H1 (cell line): ENCODE results near the gene AFAP1L1. TPM values are rescaled to one million over a fixed set of nuclear protein-coding genes. Genes with fewer than 3 reads are reported as not detected.

Source experiments
- CTCF ChIA-PET: fragments of 300-600 bp; sonication (Branson Sonifier 250); formaldehyde crosslinking; loops from one replicate; lab custom pipeline; 2021; ENCODE audit not compliant: partially characterized antibody; lab: Charles Lee
- POLR2A ChIA-PET: fragments of 300-600 bp; sonication (Branson Sonifier 250); formaldehyde crosslinking; loops from one replicate; lab custom pipeline; 2021; ENCODE audit warnings: inconsistent platforms; ENCODE audit not compliant: partially characterized antibody; lab: Charles Lee
- DNase-seq, 2 experiments: peaks; one replicate each; pipeline versions ENCODE4 v3.0.0 to v3.0.0-alpha.2; 2010 to 2022; ENCODE audit warnings: low spot score in 2 of 2, low read depth in 1 of 2, mixed read lengths in 1 of 2
- FAIRE-seq: peaks from 2 replicates; lab custom pipeline; 2011; peaks lifted over from hg19 to GRCh38; lab: Jason Lieb, UNC
- H2AFZ ChIP-seq: 2 replicates; pipeline ENCODE4 v1.8.1; 2012; ENCODE audit warnings: low read length, inconsistent platforms
- H2AK5ac ChIP-seq: 2 replicates; pipeline ENCODE4 v1.6.1; 2013; ENCODE audit warnings: low read depth, low read length
- H2BK120ac ChIP-seq: replicated peaks from 2 replicates; pipeline ENCODE3; 2013; ENCODE audit warnings: low read depth, low read length, inconsistent platforms
- H2BK12ac ChIP-seq: 2 replicates; pipeline ENCODE4 v1.6.1; 2013; ENCODE audit warnings: low read depth, low read length
- H2BK15ac ChIP-seq: 2 replicates; pipeline ENCODE4 v1.6.1; 2013; ENCODE audit warnings: low read length
- H2BK20ac ChIP-seq: 2 replicates; pipeline ENCODE4 v1.6.1; 2013; ENCODE audit warnings: low read length
- H2BK5ac ChIP-seq: 2 replicates; pipeline ENCODE4 v1.6.1; 2013; ENCODE audit warnings: low read depth, low read length
- H3K14ac ChIP-seq: 2 replicates; pipeline ENCODE4 v1.6.1; 2013; ENCODE audit warnings: inconsistent platforms; ENCODE audit not compliant: insufficient read length
- H3K18ac ChIP-seq: 2 replicates; pipeline ENCODE4 v1.6.1; 2013; ENCODE audit warnings: low read length; ENCODE audit errors: extremely low read depth
- H3K23ac ChIP-seq: 2 replicates; pipeline ENCODE4 v1.6.1; 2013; ENCODE audit warnings: inconsistent platforms; ENCODE audit not compliant: insufficient read length
- H3K23me2 ChIP-seq: 2 replicates; pipeline ENCODE4 v1.6.1; 2013; ENCODE audit warnings: low read depth, low read length
- H3K27ac ChIP-seq: 2 replicates; pipeline ENCODE4 v1.6.1; 2011; ENCODE audit warnings: low read depth, low read length, inconsistent platforms
- H3K27me3 ChIP-seq, 4 experiments: replicated peaks in 1 of 4; 1 replicate in 1 of 4; 2 replicates in 3 of 4; pipeline versions ENCODE4 v1.6.1 to v1.8.1; 2011 to 2013; ENCODE audit warnings: low read length in 3 of 4, mild to moderate bottlenecking in 3 of 4, inconsistent platforms in 2 of 4, mixed read lengths in 2 of 4, moderate library complexity in 1 of 4; ENCODE audit not compliant: control insufficient read depth in 3 of 4, insufficient read depth in 3 of 4; ENCODE audit errors: extremely low read depth in 1 of 4
- H3K36me3 ChIP-seq, 4 experiments: 2 replicates each; pipeline versions ENCODE4 v1.6.1 to v1.8.1; 2011 to 2013; ENCODE audit warnings: mild to moderate bottlenecking in 4 of 4, low read length in 3 of 4, moderate library complexity in 2 of 4, control low read depth in 1 of 4, inconsistent platforms in 1 of 4; ENCODE audit not compliant: insufficient read depth in 4 of 4, control insufficient read depth in 2 of 4
- H3K4ac ChIP-seq: replicated peaks from 2 replicates; pipeline ENCODE3; 2013; ENCODE audit warnings: low read length, low read depth, mixed read lengths, inconsistent platforms; ENCODE audit not compliant: insufficient read length
- H3K4me1 ChIP-seq, 4 experiments: replicated peaks in 1 of 4; 1 replicate in 1 of 4; 2 replicates in 3 of 4; pipeline versions ENCODE4 v1.6.1 to v1.8.1; 2011 to 2013; ENCODE audit warnings: low read length in 3 of 4, inconsistent platforms in 2 of 4, mixed read lengths in 1 of 4; ENCODE audit not compliant: insufficient read depth in 4 of 4, control insufficient read depth in 3 of 4
- H3K4me2 ChIP-seq, 2 experiments: 2 replicates each; pipeline versions ENCODE4 v1.6.1 to v1.8.1; 2011 to 2013; ENCODE audit warnings: low read depth in 2 of 2, low read length in 2 of 2, control low read depth in 1 of 2, inconsistent platforms in 1 of 2, mild to moderate bottlenecking in 1 of 2; ENCODE audit not compliant: insufficient read depth in 1 of 2
- H3K4me3 ChIP-seq, 4 experiments: fragments of 200-600, 300-600 bp in 1 of 4; sonication (generic), shearing (Covaris generic), sonication (Bioruptor Twin) in 1 of 4; 2 replicates each; pipeline versions ENCODE4 v1.5.1 to v1.8.1; 2011 to 2016; ENCODE audit warnings: low read length in 4 of 4, low read depth in 3 of 4, control low read depth in 2 of 4, inconsistent platforms in 2 of 4, mild to moderate bottlenecking in 2 of 4, mixed read lengths in 1 of 4, moderate library complexity in 1 of 4; ENCODE audit not compliant: insufficient read depth in 2 of 4; ENCODE audit errors: extremely low read depth in 1 of 4
- H3K56ac ChIP-seq: replicated peaks from 2 replicates; pipeline ENCODE3; 2013; ENCODE audit warnings: low read depth, mild to moderate bottlenecking, mixed read lengths, low read length, inconsistent platforms; ENCODE audit not compliant: insufficient read length
- H3K79me1 ChIP-seq: 2 replicates; pipeline ENCODE4 v1.6.1; 2013; ENCODE audit warnings: low read depth, low read length, control low read depth
- H3K79me2 ChIP-seq, 2 experiments: 2 replicates each; pipeline versions ENCODE4 v1.6.1 to v1.8.1; 2012 to 2013; ENCODE audit warnings: low read length in 2 of 2, mild to moderate bottlenecking in 2 of 2, inconsistent platforms in 1 of 2; ENCODE audit not compliant: insufficient read depth in 2 of 2, control insufficient read depth in 1 of 2
- H3K9ac ChIP-seq, 4 experiments: replicated peaks in 1 of 4; 1 replicate in 1 of 4; 2 replicates in 3 of 4; pipeline versions ENCODE4 v1.6.1 to v1.8.1; 2011 to 2013; ENCODE audit warnings: low read depth in 3 of 4, low read length in 3 of 4, control low read depth in 2 of 4, mild to moderate bottlenecking in 2 of 4, moderate library complexity in 2 of 4, inconsistent platforms in 1 of 4; ENCODE audit errors: extremely low read depth in 1 of 4
- H3K9me3 ChIP-seq, 2 experiments: 2 replicates each; pipeline versions ENCODE4 v1.6.1 to v1.8.1; 2012 to 2013; ENCODE audit warnings: mild to moderate bottlenecking in 2 of 2, moderate library complexity in 2 of 2, control low read depth in 1 of 2, inconsistent platforms in 1 of 2, low read depth in 1 of 2, low read length in 1 of 2, mixed read lengths in 1 of 2; ENCODE audit not compliant: insufficient read depth in 2 of 2
- H4K20me1 ChIP-seq, 2 experiments: replicated peaks in 1 of 2; 2 replicates each; pipeline versions ENCODE3 to v1.8.1; 2011 to 2013; ENCODE audit warnings: inconsistent platforms in 2 of 2, low read length in 2 of 2, mild to moderate bottlenecking in 1 of 2; ENCODE audit not compliant: insufficient read depth in 2 of 2, control insufficient read depth in 1 of 2
- H4K5ac ChIP-seq: 2 replicates; pipeline ENCODE4 v1.6.1; 2013; ENCODE audit warnings: low read length, low read depth, mixed read lengths, inconsistent platforms; ENCODE audit not compliant: insufficient read length
- H4K8ac ChIP-seq: 2 replicates; pipeline ENCODE4 v1.8.0; 2013; ENCODE audit warnings: mild to moderate bottlenecking, moderate library complexity, low read length, inconsistent platforms; ENCODE audit not compliant: insufficient read depth; ENCODE audit errors: extremely low read depth
- H4K91ac ChIP-seq: replicated peaks from 2 replicates; pipeline ENCODE3; 2013; ENCODE audit warnings: low read length, mixed read lengths, inconsistent platforms; ENCODE audit not compliant: insufficient read length
- CREB1 ChIP-seq: IDR thresholded peaks from 2 replicates; pipeline ENCODE4 v1.6.1; 2012; ENCODE audit warnings: inconsistent platforms
- CTBP2 ChIP-seq: IDR thresholded peaks from 2 replicates; pipeline ENCODE4 v1.7.0; 2011; ENCODE audit warnings: borderline replicate concordance, mild to moderate bottlenecking, moderate library complexity, mixed read lengths, low read length; ENCODE audit not compliant: insufficient read depth, insufficient read length
- EGR1 ChIP-seq: IDR thresholded peaks from 2 replicates; pipeline ENCODE4 v1.6.1; 2011; ENCODE audit warnings: low read depth, low read length, borderline replicate concordance
- GABPA ChIP-seq: IDR thresholded peaks from 2 replicates; pipeline ENCODE4 v1.6.1; 2011; ENCODE audit warnings: mild to moderate bottlenecking, low read length, moderate library complexity, borderline replicate concordance; ENCODE audit not compliant: insufficient read depth
- GTF2F1 ChIP-seq: IDR thresholded peaks from 2 replicates; pipeline ENCODE4 v1.6.1; 2012; ENCODE audit warnings: low read depth, low read length, improper control_type of control experiment, borderline replicate concordance
- HDAC6 ChIP-seq: IDR thresholded peaks from one replicate; pipeline ENCODE4 v1.7.1; 2012; ENCODE audit warnings: low read depth, mild to moderate bottlenecking, inconsistent platforms, low read length, moderate library complexity
- NANOG ChIP-seq: IDR thresholded peaks from 2 replicates; pipeline ENCODE4 v1.6.1; 2011; ENCODE audit warnings: low read length, low read depth, mild to moderate bottlenecking, inconsistent platforms; ENCODE audit not compliant: insufficient read depth, poor library complexity, severe bottlenecking
- PHF8 ChIP-seq: fragments of 200-600 bp; sonication (generic); conservative IDR thresholded peaks from 2 replicates; pipeline ENCODE4 v1.7.1; 2012; ENCODE audit warnings: low read depth, mild to moderate bottlenecking, inconsistent platforms, low read length, moderate library complexity
- POLR2AphosphoS5 ChIP-seq: IDR thresholded peaks from 2 replicates; pipeline ENCODE4 v1.6.1; 2011; ENCODE audit warnings: low read depth, low read length
- SIRT6 ChIP-seq: IDR thresholded peaks from one replicate; pipeline ENCODE4 v1.7.1; 2012; ENCODE audit warnings: low read length, inconsistent platforms
- SP4 ChIP-seq: IDR thresholded peaks from 2 replicates; pipeline ENCODE4 v1.6.1; 2012; ENCODE audit warnings: low read length, inconsistent platforms
- WGBS, 2 experiments: shearing (Covaris generic) in 1 of 2; methylation state at CpG; one replicate each; pipeline versions ENCODE4 v1.1.6 to v1.1.7; 2013 to 2015; ENCODE audit warnings: low lambda C conversion rate in 2 of 2, mixed read lengths in 2 of 2, inconsistent platforms in 1 of 2, low coverage in 1 of 2, missing lambda C conversion rate in 1 of 2; ENCODE audit not compliant: insufficient replicate concordance in 2 of 2, insufficient coverage in 1 of 2, insufficient read length in 1 of 2; ENCODE audit errors: extremely low coverage in 1 of 2, missing lambda C conversion rate in 1 of 2; 5-methylcytosine and 5-hydroxymethylcytosine counted together
- polyA plus RNA-seq, 7 experiments: library from polyadenylated mRNA; depleted of rRNA in 3 of 7; stranded (reverse) in 5 of 7; unstranded in 2 of 7; fragments of >200 nt in 5 of 7; fragments of 200-250 nt in 2 of 7; gene quantifications; 1 replicate in 5 of 7; 2 replicates in 1 of 7; 4 replicates in 1 of 7; pipeline versions ENCODE4 v1.2.1 to v1.2.3, GENCODE V29; 2011 to 2013; ENCODE audit warnings: missing spikeins in 2 of 7, mixed read lengths in 2 of 7
- total RNA-seq: library from RNA; stranded (reverse); fragmentation: NEBNext Ultra II Directional; extraction: Animal tissue kit (Norgen Biotek cat#: 25700); gene quantifications from 2 replicates; pipeline ENCODE4 v1.2.1, GENCODE V29; 2021

Gene AFAP1L1
- total and polyA plus RNA-seq, 2 of the 8 experiments (the other 6 are each of a cell fraction or from before 2014, with no cell fraction given) = 0.79 to 4.7 TPM

GRCh38 chr5:149301744-149302380 lies 30.2 kb downstream of the AFAP1L1 start:
- Histone ChIP-seq H3K18ac (no peak overlapping the region), H3K9me3 (no peaks in the 10 kb centered on the region), H3K14ac (no peak overlapping the region), H3K4ac (no peak overlapping the region), H2BK20ac (no peak overlapping the region), H3K4me2 (no peak overlapping the region), H3K79me1 (no peaks in the 10 kb centered on the region), H3K56ac (no peak overlapping the region), H4K8ac (peak overlapping the region; percentile 29; the same call in 1 of the 2 replicates), H2BK15ac (no peak overlapping the region), H2AFZ (no peak overlapping the region), H4K20me1 (no peaks in the 10 kb centered on the region), H4K5ac (no peak overlapping the region), H3K23me2 (no peaks in the 10 kb centered on the region; the same call in 1 of the 2 replicates), H3K23ac (no peak overlapping the region), H3K4me1 (no peaks in the 10 kb centered on the region; a peak in 1 of 7 replicates), H2AK5ac (no peak overlapping the region), H3K27me3 (no peaks in the 10 kb centered on the region), H3K4me3 (no peak overlapping the region), H4K91ac (no peak overlapping the region), H3K36me3 (no peaks in the 10 kb centered on the region), H2BK5ac (no peak overlapping the region), H2BK12ac (no peak overlapping the region), H3K27ac (no peak overlapping the region), H2BK120ac (no peak overlapping the region), H3K79me2 (no peaks in the 10 kb centered on the region), H3K9ac (no peak overlapping the region)
- CTCF ChIA-PET = interaction anchor here (0.9 to 2.5 kb wide), 7 partner anchors 9 to 250 kb away, joined by 3 to 10 read pairs (median 5); no protein-coding TSS in a partner anchor
- DNase-seq (no peak), FAIRE-seq (no peak)
- POLR2A ChIA-PET = no interaction called here
- WGBS, 2 experiments = 89% methylated on average over 8 of the region's 8 CpGs; no CpG with 5 or more reads in 1 of the 2 experiments
- TF ChIP-seq CREB1 (no peak), SIRT6 (no peak), HDAC6 (no peak), NANOG (no peak), EGR1 (no peak), SP4 (no peak), POLR2AphosphoS5 (no peak), GTF2F1 (no peak), GABPA (no peak), CTBP2 (no peak), PHF8 (no peak)
